Upper lobe of left lung (tissue), 6 donors: ENCODE data around the gene CDX2. TPM values are rescaled to one million over a fixed set of nuclear protein-coding genes. Genes with fewer than 3 reads are reported as not detected.
A peak's percentile ranks its signal among the peaks of the same experiment; 100 is the strongest.
"Not testable (repeated sequence)": the region's sequence is repeated elsewhere in the genome, so short reads cannot be mapped to it uniquely, and the experiment has no call there.

Source experiments
- ATAC-seq, 2 donors: fragments of 200-7000 bp; cut with Tn5 transposase; one replicate each; pipeline ENCODE4 v1.9.1; 2022; ENCODE audit warnings: mild to moderate bottlenecking in 2 of 2, moderate library complexity in 2 of 2; ENCODE audit not compliant: low FRiP score in 2 of 2
- DNase-seq, 2 donors: peaks; one replicate each; pipeline ENCODE4 v3.0.0-alpha.2; 2019 to 2020
- H3K27ac ChIP-seq, 4 donors: fragments of 200-600 bp; sonication (generic); one replicate each; pipeline ENCODE4 v1.5.1; 2016 to 2019
- H3K27me3 ChIP-seq, 4 donors: fragments of 200-600 bp; sonication (generic); one replicate each; pipeline ENCODE4 v1.5.1; 2017 to 2019
- H3K36me3 ChIP-seq, 4 donors: fragments of 200-600 bp; sonication (generic); one replicate each; pipeline ENCODE4 v1.5.1; 2016 to 2019
- H3K4me1 ChIP-seq, 4 donors: fragments of 200-600 bp; sonication (generic); one replicate each; pipeline ENCODE4 v1.5.1; 2018 to 2019
- H3K4me3 ChIP-seq, 4 donors: fragments of 200-600 bp; sonication (generic); one replicate each; pipeline ENCODE4 v1.5.1; 2017 to 2019; ENCODE audit warnings: mild to moderate bottlenecking in 2 of 4, moderate library complexity in 1 of 4
- H3K9me3 ChIP-seq, 4 donors: fragments of 200-600 bp; sonication (generic); one replicate each; pipeline ENCODE4 v1.5.1; 2018 to 2019
- CTCF ChIP-seq, 6 experiments: fragments of 450-650 bp in 4 of 6; fragments of 200-600 bp in 2 of 6; sonication (generic) in 2 of 6; IDR thresholded peaks; one replicate each; pipeline ENCODE4 v1.5.1; 2016 to 2019; ENCODE audit warnings: antibody characterized with exemption in 6 of 6
- EP300 ChIP-seq, 4 donors: sonication (generic); formaldehyde crosslinking; IDR thresholded peaks; one replicate each; pipeline ENCODE4 v1.5.1; 2017; ENCODE audit warnings: antibody characterized with exemption in 4 of 4, control low read depth in 2 of 4
- POLR2A ChIP-seq, 4 donors: fragments of 450-650 bp; IDR thresholded peaks; one replicate each; pipeline ENCODE4 v1.5.1; 2016 to 2017; ENCODE audit warnings: antibody characterized with exemption in 4 of 4, mild to moderate bottlenecking in 2 of 4
- POLR2AphosphoS5 ChIP-seq, 2 donors: sonication (generic); formaldehyde crosslinking; IDR thresholded peaks; one replicate each; pipeline ENCODE4 v1.5.1; 2017; ENCODE audit warnings: antibody characterized with exemption in 2 of 2
- WGBS, 2 donors: methylation state at CpG; one replicate each; pipeline ENCODE4 v1.1.5; 2017 to 2018; 5-methylcytosine and 5-hydroxymethylcytosine counted together
- total RNA-seq, 6 donors: library from RNA; depleted of rRNA in 4 of 6; stranded (reverse); fragments of >200 nt in 4 of 6; gene quantifications; one replicate each; pipeline versions ENCODE4 v1.1.0 to v1.2.1, GENCODE V29; 2016 to 2021
- donor health status: DM: no; HTN: no; CAD: no; lungs with moderate emphysema.
- donor health status: DM: no; HTN: yes; CAD: no; lungs with severe emphysema.

The CDX2 gene
- total RNA-seq, 6 donors from 2014 or later, result 0.14 TPM; not detected in 5

GRCh38 chr13:27966641-27967202 is 2.4 kb downstream of the CDX2 start:
- ATAC-seq (peak in 1 of 2 donors; percentile 24), DNase-seq (no peak)
- Histone ChIP-seq H3K27me3 (peaks cover 3 to 81% (median 45%) of the 10 kb centered on the region in 4 donors), H3K27ac (no peak overlapping the region), H3K4me3 (peak overlapping the region in 1 of 4 donors; percentile 24), H3K36me3 (no peaks in the 10 kb centered on the region), H3K4me1 (peaks cover 4 to 42% (median 15%) of the 10 kb centered on the region in 4 donors), H3K9me3 (no peaks in the 10 kb centered on the region)
- WGBS, 2 donors, result 0 to 4% methylated on average over 3 to 24 of the region's 38 CpGs
- no peak for TF ChIP-seq POLR2A (IDR thresholded peaks at IDR 0.05)
- no peak for TF ChIP-seq CTCF (IDR thresholded peaks at IDR 0.05)

GRCh38 chr13:27965740-27966640 is 3.1 kb downstream of the CDX2 start:
- DNase-seq, result no peak
- WGBS, 2 donors, result 11 to 27% methylated on average over 13 to 43 of the region's 45 CpGs
- Histone ChIP-seq H3K27me3 (peaks cover 3 to 80% (median 45%) of the 10 kb centered on the region in 4 donors), H3K9me3 (no peaks in the 10 kb centered on the region), H3K36me3 (no peaks in the 10 kb centered on the region), H3K4me1 (peaks cover 6 to 48% (median 19%) of the 10 kb centered on the region in 4 donors), H3K4me3 (peak overlapping the region in 1 of 4 donors; percentile 24), H3K27ac (no peak overlapping the region)
- ATAC-seq, result no peak
- TF ChIP-seq CTCF (IDR thresholded peaks at IDR 0.05), result no peak
- no peak for TF ChIP-seq POLR2A (IDR thresholded peaks at IDR 0.05)
- TF ChIP-seq POLR2AphosphoS5 (IDR thresholded peaks at IDR 0.05), result no peak
- no peak for TF ChIP-seq EP300 (IDR thresholded peaks at IDR 0.05)

GRCh38 chr13:27965343-27965739 is 3.8 kb downstream of the CDX2 start:
- TF ChIP-seq EP300 (IDR thresholded peaks at IDR 0.05) (no peak), POLR2A (IDR thresholded peaks at IDR 0.05) (no peak)
- Histone ChIP-seq H3K27me3 (peaks cover 6 to 79% (median 46%) of the 10 kb centered on the region in 4 donors), H3K4me3 (no peak overlapping the region), H3K27ac (no peak overlapping the region), H3K9me3 (no peaks in the 10 kb centered on the region), H3K4me1 (peaks cover 13 to 51% (median 25%) of the 10 kb centered on the region in 4 donors), H3K36me3 (no peaks in the 10 kb centered on the region)
- ATAC-seq (no peak), DNase-seq (no peak)
- 59 to 68% methylated on average over 7 of the region's 7 CpGs for WGBS, 2 donors

DNA sequence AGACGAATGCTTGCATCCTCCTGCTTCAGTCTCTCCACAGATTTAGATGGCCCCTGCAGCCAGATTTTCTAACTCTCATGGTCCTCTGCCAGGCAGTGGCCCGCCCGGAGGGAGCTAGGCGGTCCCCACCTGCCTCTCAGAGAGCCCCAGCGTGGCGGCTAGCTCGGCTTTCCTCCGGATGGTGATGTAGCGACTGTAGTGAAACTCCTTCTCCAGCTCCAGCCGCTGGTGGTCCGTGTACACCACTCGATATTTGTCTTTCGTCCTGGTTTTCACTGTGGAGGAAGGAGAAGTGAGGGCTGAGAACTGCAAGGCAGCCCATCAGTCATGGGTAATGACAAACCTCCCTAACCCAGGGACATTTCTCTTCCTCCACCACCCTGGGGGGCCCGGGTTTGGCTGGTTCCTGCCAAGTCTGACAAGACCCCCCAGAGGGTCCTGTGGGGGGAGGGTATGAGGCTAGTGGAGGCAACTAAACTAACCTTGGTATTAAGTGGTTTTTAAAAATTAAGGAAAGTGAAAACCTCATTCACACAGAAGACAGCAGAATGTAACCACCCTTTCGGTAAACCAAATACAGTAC is 4.3 kb downstream of the CDX2 start:
- WGBS, 2 donors, result 9 to 15% methylated on average over 15 of the region's 15 CpGs

DNA sequence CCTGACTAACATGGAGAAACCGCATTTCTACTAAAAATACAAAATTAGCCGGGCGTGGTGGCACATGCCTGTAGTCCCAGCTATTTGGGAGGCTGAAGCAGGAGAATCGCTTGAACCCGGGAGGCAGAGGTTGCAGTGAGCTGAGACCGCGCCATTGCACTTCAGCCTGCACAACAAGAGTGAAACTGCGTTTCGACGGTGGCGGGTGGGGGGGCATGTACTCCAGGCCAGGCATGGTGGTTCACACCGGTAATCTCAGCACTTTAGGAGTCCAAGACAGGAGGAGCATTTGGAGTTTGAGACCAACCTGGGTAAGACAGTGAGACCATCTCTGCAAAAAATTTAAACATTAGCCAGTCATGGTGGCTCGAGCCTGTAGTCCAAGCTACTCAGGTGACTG is 4.9 kb downstream of the CDX2 start:
- Histone ChIP-seq H3K4me1 (peaks cover 17 to 54% (median 31%) of the 10 kb centered on the region in 4 donors), H3K27me3 (peaks cover 6 to 79% (median 48%) of the 10 kb centered on the region in 4 donors)
- not testable (repeated sequence) for H3K27ac ChIP-seq, ATAC-seq, H3K36me3 ChIP-seq, H3K9me3 ChIP-seq, DNase-seq, H3K4me3 ChIP-seq
- WGBS, 2 donors, result 56 to 68% methylated on average over 8 to 13 of the region's 13 CpGs

More for the DNA sequence above, 4.3 kb downstream of the CDX2 start:
- DNase-seq (no peak), ATAC-seq (no peak)
- Histone ChIP-seq H3K27me3 (peaks cover 6 to 78% (median 47%) of the 10 kb centered on the region in 4 donors), H3K4me3 (no peak overlapping the region), H3K4me1 (peaks cover 17 to 54% (median 29%) of the 10 kb centered on the region in 4 donors), H3K27ac (no peak overlapping the region), H3K9me3 (no peaks in the 10 kb centered on the region), H3K36me3 (no peaks in the 10 kb centered on the region)
- TF ChIP-seq POLR2AphosphoS5 (IDR thresholded peaks at IDR 0.05), result no peak
- TF ChIP-seq POLR2A (IDR thresholded peaks at IDR 0.05), result no peak
- no peak for TF ChIP-seq EP300 (IDR thresholded peaks at IDR 0.05)
- TF ChIP-seq CTCF (IDR thresholded peaks at IDR 0.05), result no peak
